Measurements from ENCODE around the gene TRIP12.

The TRIP12 gene

DNA sequence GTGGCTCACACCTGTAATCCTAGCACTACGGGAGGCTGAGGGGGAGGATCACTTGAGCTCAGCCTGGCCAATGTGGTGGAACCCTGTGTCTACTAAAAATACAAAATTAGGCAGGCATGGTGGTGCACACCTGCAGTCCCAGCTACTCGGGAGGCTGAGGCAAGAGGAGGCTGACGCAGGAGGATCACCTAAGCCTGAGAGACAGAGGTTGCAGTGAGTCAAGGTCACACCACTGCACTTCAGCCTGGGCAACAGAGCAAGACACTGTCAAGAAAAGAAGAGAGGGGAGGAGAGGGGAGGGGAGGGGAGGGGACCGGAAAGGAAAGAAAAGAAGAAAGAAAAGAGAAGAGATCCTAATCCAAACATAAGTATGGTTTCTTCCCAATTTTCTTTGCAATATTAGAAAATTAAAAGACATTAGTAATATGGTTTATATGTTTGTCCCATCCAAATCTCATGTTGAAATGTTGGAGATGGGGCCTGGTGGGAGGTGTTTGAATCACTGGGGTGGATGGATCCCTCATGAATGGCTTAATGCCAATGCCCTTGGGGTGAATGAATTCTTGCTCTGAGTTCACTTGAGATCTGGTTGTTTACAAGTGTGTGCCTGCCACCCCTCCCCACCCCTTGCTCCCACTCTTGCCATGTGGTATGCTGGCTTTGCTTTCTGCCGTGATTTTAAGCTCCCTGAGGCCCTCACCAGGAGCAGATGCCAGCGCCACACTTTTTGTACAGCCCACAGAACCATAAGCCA, 50.7 kb downstream of the TRIP12 start:
- TF ChIP-seq, protein P1, sequence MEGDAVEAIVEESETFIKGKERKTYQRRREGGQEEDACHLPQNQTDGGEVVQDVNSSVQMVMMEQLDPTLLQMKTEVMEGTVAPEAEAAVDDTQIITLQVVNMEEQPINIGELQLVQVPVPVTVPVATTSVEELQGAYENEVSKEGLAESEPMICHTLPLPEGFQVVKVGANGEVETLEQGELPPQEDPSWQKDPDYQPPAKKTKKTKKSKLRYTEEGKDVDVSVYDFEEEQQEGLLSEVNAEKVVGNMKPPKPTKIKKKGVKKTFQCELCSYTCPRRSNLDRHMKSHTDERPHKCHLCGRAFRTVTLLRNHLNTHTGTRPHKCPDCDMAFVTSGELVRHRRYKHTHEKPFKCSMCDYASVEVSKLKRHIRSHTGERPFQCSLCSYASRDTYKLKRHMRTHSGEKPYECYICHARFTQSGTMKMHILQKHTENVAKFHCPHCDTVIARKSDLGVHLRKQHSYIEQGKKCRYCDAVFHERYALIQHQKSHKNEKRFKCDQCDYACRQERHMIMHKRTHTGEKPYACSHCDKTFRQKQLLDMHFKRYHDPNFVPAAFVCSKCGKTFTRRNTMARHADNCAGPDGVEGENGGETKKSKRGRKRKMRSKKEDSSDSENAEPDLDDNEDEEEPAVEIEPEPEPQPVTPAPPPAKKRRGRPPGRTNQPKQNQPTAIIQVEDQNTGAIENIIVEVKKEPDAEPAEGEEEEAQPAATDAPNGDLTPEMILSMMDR (conservative IDR thresholded peaks at IDR 0.05) = no peak
- H3K27ac ChIP-seq = no peak overlapping the region

DNA sequence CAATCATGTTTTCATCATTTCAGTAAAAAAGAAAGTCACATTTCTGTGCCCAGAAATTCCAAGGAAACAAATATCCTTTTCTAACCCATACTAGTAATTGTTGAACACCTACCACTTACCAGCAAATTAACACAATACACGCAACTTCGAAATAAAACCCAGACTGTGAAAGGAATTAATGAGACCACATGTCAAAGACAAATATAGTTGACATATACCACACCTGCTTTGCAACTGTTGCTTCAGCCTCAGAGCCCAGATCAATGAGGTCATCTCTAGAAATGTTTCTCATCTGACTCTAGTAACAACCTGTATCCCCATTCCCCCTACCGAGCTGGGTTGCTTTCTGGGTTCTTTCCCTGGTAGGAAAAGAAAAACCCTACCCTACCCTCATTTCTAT, 52.6 kb downstream of the TRIP12 start:
- TF ChIP-seq, protein P1 (conservative IDR thresholded peaks at IDR 0.05) = no peak
- H3K27ac ChIP-seq = no peak overlapping the region

DNA sequence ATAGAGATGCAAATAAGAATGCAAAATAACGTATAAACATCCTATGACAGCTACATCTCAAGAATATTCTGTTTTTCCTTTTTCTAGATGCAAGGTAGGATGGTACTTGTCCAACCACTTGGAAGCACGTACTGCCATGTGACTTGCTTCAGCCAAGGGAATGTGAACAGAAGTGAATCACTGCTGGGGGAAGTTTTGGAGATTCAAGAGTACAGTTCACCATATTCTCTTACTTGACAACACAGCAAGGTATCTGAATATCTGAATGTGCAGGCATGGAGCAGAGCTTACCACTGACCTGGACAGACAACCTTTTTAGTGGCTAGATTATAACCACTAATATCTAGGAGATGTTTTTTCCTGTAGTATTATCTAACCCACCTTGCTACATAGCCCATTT, 53.0 kb downstream of the TRIP12 start:
- TF ChIP-seq, protein P1 (conservative IDR thresholded peaks at IDR 0.05) = no peak
- no peak overlapping the region for H3K27ac ChIP-seq

DNA sequence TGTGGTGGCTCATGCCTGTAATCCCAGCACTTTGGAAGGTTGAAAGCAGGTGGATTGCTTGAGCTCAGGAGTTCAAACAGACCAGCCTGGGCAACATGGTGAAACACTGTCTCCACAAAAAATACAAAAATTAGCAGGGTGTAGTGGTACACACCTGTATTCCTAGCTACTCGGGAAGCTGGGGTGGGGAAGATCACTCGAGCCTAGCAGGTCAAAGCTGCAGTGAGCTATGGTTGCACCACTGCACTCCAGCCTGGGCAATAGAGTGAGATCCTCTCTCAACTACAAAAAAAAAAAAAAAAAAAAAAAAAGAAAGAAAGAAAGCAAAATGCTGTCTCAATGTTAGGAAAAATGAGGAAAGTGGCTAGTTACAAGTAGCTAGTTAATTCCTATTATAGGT, 56.8 kb downstream of the TRIP12 start:
- no peak overlapping the region for H3K27ac ChIP-seq
- TF ChIP-seq, protein P1 (conservative IDR thresholded peaks at IDR 0.05) = no peak

DNA sequence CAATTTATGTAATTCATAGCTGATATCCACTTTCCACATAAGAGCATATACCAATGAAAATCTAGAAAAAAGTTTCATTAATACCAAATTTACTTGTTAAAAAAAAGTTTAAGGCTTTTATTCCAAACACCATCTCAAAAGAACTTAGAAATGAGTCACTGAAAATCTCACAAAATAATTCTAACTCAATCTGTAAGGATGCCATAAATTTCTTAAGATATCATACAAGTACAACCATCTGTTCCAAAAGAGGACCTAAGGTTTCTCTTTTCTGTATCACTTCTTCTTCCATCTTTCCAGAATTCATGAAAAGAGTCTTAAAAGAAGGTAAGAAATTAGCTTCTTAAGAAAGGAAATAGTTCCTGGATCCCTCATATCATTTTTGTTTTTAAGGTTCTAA, 60.4 kb downstream of the TRIP12 start:
- TF ChIP-seq, protein P1 (conservative IDR thresholded peaks at IDR 0.05) = no peak
- H3K27ac ChIP-seq = no peak overlapping the region

DNA sequence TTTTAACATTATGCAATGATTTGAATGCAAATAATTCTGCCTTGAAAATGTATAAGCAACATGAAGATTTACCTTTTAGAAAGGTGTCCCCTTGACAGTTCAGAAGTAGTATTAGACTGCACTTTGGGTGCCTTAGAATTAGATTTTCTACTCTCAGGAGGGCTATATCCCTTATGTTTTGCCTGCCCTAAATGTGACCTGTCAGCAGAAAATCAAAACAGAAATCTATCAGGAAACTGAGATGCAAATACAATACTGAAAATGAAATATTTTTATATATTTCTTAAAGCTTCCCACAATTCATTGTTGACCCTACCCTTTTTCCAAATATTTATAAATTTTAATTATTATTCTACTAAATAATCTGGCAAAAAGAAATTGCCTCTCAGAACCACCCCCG, 61.5 kb downstream of the TRIP12 start:
- H3K27ac ChIP-seq = no peak overlapping the region
- TF ChIP-seq, protein P1 (conservative IDR thresholded peaks at IDR 0.05) = no peak

DNA sequence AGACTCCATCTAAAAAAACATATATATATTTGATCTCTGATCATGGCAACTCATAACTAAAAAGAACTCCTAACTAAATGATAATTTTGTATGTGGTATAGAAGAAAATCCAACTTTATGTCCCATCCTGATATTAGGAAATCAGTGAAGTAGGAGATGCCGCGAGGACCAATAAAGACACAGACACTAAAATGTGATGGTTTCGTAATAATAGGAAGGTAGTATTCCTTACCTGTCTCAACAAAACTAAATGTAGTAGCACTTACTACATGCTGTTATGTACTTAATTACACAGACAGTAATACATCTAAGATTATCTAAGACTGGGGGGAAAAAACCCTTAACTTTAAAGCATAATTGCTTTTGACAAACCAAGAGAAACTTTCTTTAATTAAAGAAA, 63.5 kb downstream of the TRIP12 start:
- no peak overlapping the region for H3K27ac ChIP-seq
- TF ChIP-seq, protein P1 (conservative IDR thresholded peaks at IDR 0.05) = no peak

All from VCaP (cell line).